BJ (cell line): ENCODE results near the gene C14orf180. TPM values are rescaled to one million over a fixed set of nuclear protein-coding genes. Genes with fewer than 3 reads are reported as not detected.

Experiments
- CTCF ChIA-PET: fragments of 350-600 bp; formaldehyde crosslinking; extraction: SDS; loops from one replicate; lab custom pipeline; 2021; ENCODE audit warnings: antibody characterized with exemption, inconsistent platforms; lab: Yijun Ruan, JAX
- POLR2A ChIA-PET: fragments of 300-600 bp; sonication (Branson Sonifier 250); formaldehyde crosslinking; extraction: SDS; loops from one replicate; lab custom pipeline; 2021; ENCODE audit warnings: antibody characterized with exemption; lab: Charles Lee
- DNase-seq: peaks from one replicate; pipeline ENCODE4 v3.0.0-alpha.2; 2011; ENCODE audit warnings: low read depth
- H3K27me3 ChIP-seq: 2 replicates; pipeline ENCODE4 v1.6.0; 2011; ENCODE audit warnings: low read length; ENCODE audit not compliant: control insufficient read depth, insufficient read depth
- H3K36me3 ChIP-seq: 2 replicates; pipeline ENCODE4 v1.5.1; 2011; ENCODE audit warnings: low read length; ENCODE audit not compliant: control insufficient read depth, insufficient read depth
- H3K4me3 ChIP-seq: 2 replicates; pipeline ENCODE4 v1.5.1; 2011; ENCODE audit warnings: low read depth, mild to moderate bottlenecking, control low read depth, low read length
- CTCF ChIP-seq: IDR thresholded peaks from 2 replicates; pipeline ENCODE4 v1.5.1; 2011; ENCODE audit warnings: low read depth, mild to moderate bottlenecking, control low read depth, inconsistent platforms, low read length, moderate library complexity; ENCODE audit not compliant: insufficient read depth
- polyA plus RNA-seq: library from polyadenylated mRNA; depleted of rRNA; stranded (reverse); fragments of >200 nt; gene quantifications from 2 replicates; pipeline ENCODE4 v1.2.3, GENCODE V29; 2011

The C14orf180 gene
- polyA plus RNA-seq, 1 experiment, result not detected

- TF ChIP-seq CTCF, result no peak
Observed at GRCh38 chr14:104556256-104557021, 23.1 kb upstream of the C14orf180 start.

DNA sequence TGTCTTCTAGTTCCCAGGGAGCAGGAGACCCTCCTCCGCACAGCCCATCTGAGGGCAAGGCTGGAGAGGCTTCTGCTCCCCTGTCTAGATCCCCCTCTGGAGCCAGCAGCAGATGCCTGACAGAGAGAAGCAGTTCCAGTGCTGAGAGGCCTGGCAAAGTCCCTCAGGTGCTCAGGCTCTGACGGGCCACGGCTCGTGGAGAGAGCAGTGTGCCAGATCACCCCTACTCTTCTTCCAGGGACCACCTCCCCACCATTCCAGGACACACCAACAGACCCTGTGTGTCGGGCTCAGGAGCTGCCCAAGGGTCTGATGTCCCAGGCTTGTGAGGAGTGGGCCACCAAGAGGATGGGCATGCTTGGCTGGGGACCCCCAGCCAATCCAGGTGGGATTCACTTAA lies 22.5 kb upstream of the C14orf180 start:
- no peak for DNase-seq
- CTCF ChIA-PET, result interaction anchor here (1.4 kb wide), 1 partner anchor 479 kb away, joined by 3 read pairs; no protein-coding TSS in a partner anchor
- TF ChIP-seq CTCF, result no peak
- Histone ChIP-seq H3K4me3 (no peak overlapping the region), H3K27me3 (no peaks in the 10 kb centered on the region), H3K36me3 (no peaks in the 10 kb centered on the region)
- POLR2A ChIA-PET, result no interaction called here

More at GRCh38 chr14:104556256-104557021, 23.1 kb upstream of the C14orf180 start:
- no peak for DNase-seq
- H3K4me3 ChIP-seq, result no peak overlapping the region
- ChIA-PET POLR2A (interaction anchor here (0.6 kb wide), 1 partner anchor 26 kb away, joined by 9 read pairs; no protein-coding TSS in a partner anchor), CTCF (interaction anchor here (1.4 kb wide), 1 partner anchor 479 kb away, joined by 3 read pairs; no protein-coding TSS in a partner anchor)
- no peaks in the 10 kb centered on the region for H3K27me3 ChIP-seq
- no peaks in the 10 kb centered on the region for H3K36me3 ChIP-seq

DNA sequence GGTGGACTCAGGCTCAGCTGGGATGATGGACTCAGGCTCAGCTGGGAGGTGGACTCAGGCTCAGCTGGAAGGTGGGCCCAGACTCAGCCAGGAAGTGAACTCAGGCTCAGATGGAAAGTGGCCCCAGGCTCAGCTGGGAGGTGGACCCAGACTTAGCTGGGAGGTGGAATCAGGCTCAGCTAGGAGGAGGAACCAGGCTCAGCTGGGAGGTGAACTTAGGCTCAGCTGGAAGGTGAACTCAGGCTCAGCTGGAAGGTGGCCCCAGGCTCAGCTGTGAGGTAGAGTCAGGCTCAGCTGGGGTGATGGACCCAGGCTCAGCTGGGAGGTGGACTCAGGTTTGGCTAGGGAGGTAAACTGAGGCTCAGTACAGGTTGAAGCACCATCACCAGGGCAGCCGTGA lies 21.8 kb upstream of the C14orf180 start:
- H3K4me3 ChIP-seq, result no peak overlapping the region
- no peaks in the 10 kb centered on the region for H3K36me3 ChIP-seq
- TF ChIP-seq CTCF, result no peak
- DNase-seq, result no peak
- ChIA-PET POLR2A (no interaction called here), CTCF (interaction anchor here (1.2 kb wide), 1 partner anchor 10 kb away, joined by 3 read pairs; no protein-coding TSS in a partner anchor)
- H3K27me3 ChIP-seq, result no peaks in the 10 kb centered on the region

DNA sequence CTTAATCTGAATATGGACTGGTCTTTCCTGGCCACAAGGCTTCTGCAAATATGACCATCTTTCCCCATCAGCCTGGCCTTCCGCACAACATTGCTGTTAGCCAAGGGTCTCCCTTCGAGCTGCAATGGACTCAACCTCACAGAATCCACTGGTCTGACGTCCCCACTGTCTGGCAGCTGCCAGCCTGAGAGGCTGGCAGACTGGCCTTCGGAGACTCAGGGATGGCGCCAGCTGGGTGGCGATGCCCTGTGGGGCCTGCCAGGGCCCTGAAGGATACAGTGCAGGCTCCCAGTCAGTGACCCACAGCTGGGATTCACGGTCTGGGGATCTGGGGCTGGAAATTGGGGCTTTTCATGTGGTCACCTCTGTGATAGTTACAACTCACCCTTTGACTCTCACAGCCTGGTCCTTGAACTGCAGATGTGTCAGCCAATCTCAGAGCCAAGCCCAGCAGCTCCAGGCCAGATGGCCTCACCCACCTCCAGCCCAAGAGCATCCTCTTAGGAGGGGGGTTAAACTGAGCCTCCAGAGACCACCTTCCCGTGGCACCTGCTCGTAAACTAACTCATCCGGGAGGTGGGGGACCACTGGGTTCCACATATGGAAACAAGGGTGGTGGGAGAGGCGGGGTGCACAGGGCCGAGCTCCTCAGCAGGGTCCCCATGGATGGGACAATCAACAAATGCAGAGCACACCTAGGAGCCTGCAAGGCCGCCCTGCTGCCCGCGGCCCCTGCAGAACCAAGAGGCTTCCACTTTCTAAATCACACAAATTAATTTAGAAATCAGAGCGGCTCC lies 21.1 kb upstream of the C14orf180 start:
- TF ChIP-seq CTCF, result no peak
- CTCF ChIA-PET, result interaction anchor here (1.2 kb wide), 1 partner anchor 9 kb away, joined by 3 read pairs; no protein-coding TSS in a partner anchor
- Histone ChIP-seq H3K27me3 (no peaks in the 10 kb centered on the region), H3K36me3 (no peaks in the 10 kb centered on the region), H3K4me3 (no peak overlapping the region)
- POLR2A ChIA-PET, result no interaction called here
- DNase-seq, result no peak
